Stomach (tissue), 4 donors: ENCODE measurements around the gene ATP2A3.

Source experiments
- CTCF ChIP-seq, 7 experiments: fragments of 450-650 bp in 4 of 7; fragments of 200-600 bp in 3 of 7; sonication (generic) in 3 of 7; IDR thresholded peaks; one replicate each; pipeline ENCODE4 v1.5.1; 2016 to 2019; ENCODE audit warnings: antibody characterized with exemption in 7 of 7, control low read depth in 2 of 7, mild to moderate bottlenecking in 1 of 7
- EP300 ChIP-seq: sonication (generic); formaldehyde crosslinking; IDR thresholded peaks from one replicate; pipeline ENCODE4 v1.6.1; 2017; ENCODE audit warnings: antibody characterized with exemption
- POLR2A ChIP-seq, 4 donors: fragments of 450-650 bp; IDR thresholded peaks; one replicate each; pipeline ENCODE4 v1.6.1; 2016; ENCODE audit warnings: antibody characterized with exemption in 4 of 4, control low read depth in 2 of 4, mild to moderate bottlenecking in 1 of 4, moderate library complexity in 1 of 4
- POLR2AphosphoS5 ChIP-seq, 3 donors: sonication (generic); formaldehyde crosslinking; IDR thresholded peaks; one replicate each; pipeline ENCODE4 v1.6.1; 2016; ENCODE audit warnings: antibody characterized with exemption in 3 of 3

GRCh38 chr17:3946711-3947235 lies 17.5 kb downstream of the ATP2A3 start:
- TF ChIP-seq CTCF (IDR thresholded peaks at IDR 0.05), result no peak
- no peak for TF ChIP-seq EP300
- no peak for TF ChIP-seq POLR2A (IDR thresholded peaks at IDR 0.05)
- TF ChIP-seq POLR2AphosphoS5 (IDR thresholded peaks at IDR 0.05), result no peak
